Heart left ventricle (tissue), 13 donors: ENCODE data around the gene NRTN.

Experiments
- CTCF ChIP-seq, 12 donors: fragments of 200-600 bp; sonication (generic) in 4 of 12; IDR thresholded peaks; one replicate each; pipeline versions ENCODE4 v1.5.0 to v1.8.0; 2018 to 2022; ENCODE audit warnings: antibody characterized with exemption in 12 of 12, mild to moderate bottlenecking in 5 of 12
- POLR2A ChIP-seq, 2 donors: fragments of 450-650 bp; IDR thresholded peaks; one replicate each; pipeline ENCODE4 v1.6.1; 2017; ENCODE audit warnings: antibody characterized with exemption in 2 of 2, mild to moderate bottlenecking in 2 of 2, moderate library complexity in 2 of 2
- donor health status: ischemic (EF 13 %, LVEDD 7.1; RV severe dilation, severe dysfunction).
- donor health status: DM: no; HTN: yes; CAD: no.
- donor health status: DM: no; HTN: no; CAD: no.
- donor health status: ischemic (EF 25% LVEDD 6.9; RV normal size, moderate dysfunction).
- donor health status: ischemic (EF 25% LVEDD 5.7; RV mildly dilated, moderate dysfunction).
- donor health status: ischemic (EF 35%, LVEDD 5.7; RV mildly dilated, moderate dysfunction).
- donor health status: nonischemic (EF 11% LVEDD 7.7; RV severe dilation, severe dysfunction).
- donor health status: DM: yes; HTN: yes; CAD: no.
- donor health status: PGD.
- donor health status: ischemic (EF 29% LVEDD 5.4; RV normal size, mild dysfunction).
- donor health status: nonischemic (EF 23%, LVEDD 6.1; RV moderate dilation, normal function).

- TF ChIP-seq CTCF (IDR thresholded peaks at IDR 0.05) (no peak), POLR2A (IDR thresholded peaks at IDR 0.05) (no peak)
Measured at GRCh38 chr19:5788422-5788821, 16.4 kb upstream of the NRTN start.
